ENCODE data around the gene TBL3. TPM values are rescaled to one million over a fixed set of nuclear protein-coding genes. Genes with fewer than 3 reads are reported as not detected.

Gene TBL3
- polyA plus RNA-seq, 1 donor from 2014 or later, result 21.4 TPM

DNA sequence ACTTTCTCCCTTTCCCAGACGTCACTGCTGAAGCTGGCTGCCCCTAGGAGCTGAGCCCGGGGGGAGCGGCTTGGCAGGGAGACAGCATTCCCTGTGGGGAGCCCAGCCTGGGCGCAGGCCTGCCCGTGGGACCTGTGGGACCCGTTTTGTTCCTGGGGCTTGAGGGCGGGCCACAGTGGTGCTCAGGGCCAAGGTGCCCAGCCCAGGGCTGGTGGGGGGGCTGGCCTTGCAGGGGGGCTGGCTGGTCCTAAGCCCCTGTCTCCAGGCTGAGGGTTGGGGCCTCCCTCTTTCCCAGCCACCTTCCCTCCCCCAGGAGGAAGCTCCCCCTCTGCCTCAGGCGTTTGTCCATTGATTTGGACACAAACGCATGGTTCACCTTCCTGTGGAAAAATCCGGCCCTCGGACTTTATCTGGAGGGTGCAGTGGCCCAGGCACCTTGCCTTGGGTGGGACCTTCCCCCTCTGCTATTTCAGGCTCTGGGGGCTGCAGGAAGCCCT, 59.3 kb downstream of the TBL3 start:
- H3K9me3 ChIP-seq (ENCODE audit: low read length), result no peaks in the 10 kb centered on the region
- H3K4me3 ChIP-seq (ENCODE audit: low read length), result no peak overlapping the region
- H3K79me2 ChIP-seq (replicated peaks; ENCODE audit: insufficient read depth, low read length), result no peaks in the 10 kb centered on the region
- no peaks in the 10 kb centered on the region for H4K20me1 ChIP-seq (ENCODE audit: insufficient read depth)
- no peak overlapping the region for H3K4me2 ChIP-seq (ENCODE audit: low read length)
- H3K9ac ChIP-seq (ENCODE audit: low read length), result no peak overlapping the region
- peaks cover 18% of the 10 kb centered on the region for H3K27me3 ChIP-seq (ENCODE audit: insufficient read depth, low read depth, low read length)
- no peak for TF ChIP-seq POLR2AphosphoS5 (IDR thresholded peaks at IDR 0.05)
- no peak for TF ChIP-seq MXI1 (conservative IDR thresholded peaks at IDR 0.05; ENCODE audit: poor library complexity, severe bottlenecking)
- no peak for TF ChIP-seq REST (IDR thresholded peaks at IDR 0.05; ENCODE audit: borderline replicate concordance)
- H3K9me2 ChIP-seq (ENCODE audit: insufficient read depth, low read length), result no peaks in the 10 kb centered on the region
- no peak overlapping the region for H3K27ac ChIP-seq (ENCODE audit: low read length)
- no peaks in the 10 kb centered on the region for H3F3A ChIP-seq (ENCODE audit: insufficient read depth, low read length, poor library complexity, severe bottlenecking)
- no peaks in the 10 kb centered on the region for H3K36me3 ChIP-seq (ENCODE audit: insufficient read depth, low read length)
- no peak overlapping the region for H2AFZ ChIP-seq (ENCODE audit: low read depth, low read length)

Small RNA genes within 50 kb of the gene (small RNA-seq; reads per million reads assigned to genes)
- 0 to 5.1 (median 0) reads per million in 3 experiments for gene AC005363.2
- gene RN7SL219P, result 0 reads per million in 3 experiments
- gene SNORA10, result 0 reads per million in 3 experiments
- 0 reads per million in 3 experiments for gene SNORA64

Other genes with a start within 250 kb of the TBL3 start
- gene NME3, start 200.5 kb upstream of the TBL3 start, polyA plus RNA-seq, result 102 and 145 TPM in 2 replicates
- gene EME2, start 199.2 kb upstream of the TBL3 start, polyA plus RNA-seq, result 21.2 and 25.6 TPM in 2 replicates
- 113 and 152 TPM in 2 replicates for gene MRPS34, start 198.9 kb upstream of the TBL3 start, polyA plus RNA-seq
- 315 and 373 TPM in 2 replicates for gene SPSB3, start 189.5 kb upstream of the TBL3 start, polyA plus RNA-seq
- gene NUBP2, start 189.1 kb upstream of the TBL3 start, polyA plus RNA-seq, result 213 and 246 TPM in 2 replicates
- gene IGFALS, start 178.3 kb upstream of the TBL3 start, polyA plus RNA-seq, result 1.2 and 3.0 TPM in 2 replicates
- gene HAGH, start 145.2 kb upstream of the TBL3 start, polyA plus RNA-seq, result 163 and 196 TPM in 2 replicates
- gene FAHD1, start 144.8 kb upstream of the TBL3 start, polyA plus RNA-seq, result 73.5 and 80.0 TPM in 2 replicates
- not detected in 2 replicates for gene MEIOB, start 99.9 kb upstream of the TBL3 start, polyA plus RNA-seq
- not detected in 2 replicates for gene HS3ST6, start 53.6 kb upstream of the TBL3 start, polyA plus RNA-seq
- gene MSRB1, start 28.9 kb upstream of the TBL3 start, polyA plus RNA-seq, result 4.4 and 6.0 TPM in 2 replicates
- gene RPL3L, start 17.4 kb upstream of the TBL3 start, polyA plus RNA-seq, result not detected in 2 replicates
- 215 and 217 TPM in 2 replicates for gene NDUFB10, start 12.5 kb upstream of the TBL3 start, polyA plus RNA-seq
- gene RPS2, start 7.2 kb upstream of the TBL3 start, polyA plus RNA-seq, result 1,295 and 1,393 TPM in 2 replicates
- not detected in 2 replicates for gene RNF151, start 5.2 kb upstream of the TBL3 start, polyA plus RNA-seq
- 8.5 and 11.7 TPM in 2 replicates for gene NOXO1, start 9.4 kb downstream of the TBL3 start, polyA plus RNA-seq
- 37.8 and 42.3 TPM in 2 replicates for gene GFER, start 12.1 kb downstream of the TBL3 start, polyA plus RNA-seq
- gene SYNGR3, start 17.9 kb downstream of the TBL3 start, polyA plus RNA-seq, result 61.0 and 71.9 TPM in 2 replicates
- 18.2 and 22.1 TPM in 2 replicates for gene ZNF598, start 37.8 kb downstream of the TBL3 start, polyA plus RNA-seq
- gene NPW, start 47.7 kb downstream of the TBL3 start, polyA plus RNA-seq, result not detected in 2 replicates
- gene NHERF2, start 54.8 kb downstream of the TBL3 start, polyA plus RNA-seq, result 3.4 and 4.1 TPM in 2 replicates
- gene NTHL1, start 75.8 kb downstream of the TBL3 start, polyA plus RNA-seq, result 43.1 and 56.9 TPM in 2 replicates
- gene TSC2, start 75.9 kb downstream of the TBL3 start, polyA plus RNA-seq, result 69.2 and 92.8 TPM in 2 replicates
- 176 and 232 TPM in 2 replicates for gene PKD1, start 163.8 kb downstream of the TBL3 start, polyA plus RNA-seq
- 2.7 and 4.9 TPM in 2 replicates for gene RAB26, start 176.6 kb downstream of the TBL3 start, polyA plus RNA-seq
- 30.9 and 42.5 TPM in 2 replicates for gene TRAF7, start 183.7 kb downstream of the TBL3 start, polyA plus RNA-seq
- gene CASKIN1, start 224.6 kb downstream of the TBL3 start, polyA plus RNA-seq, result 10.3 and 12.3 TPM in 2 replicates
- 13.5 and 34.2 TPM in 2 replicates for gene MLST8, start 233.4 kb downstream of the TBL3 start, polyA plus RNA-seq
- 39.2 and 43.6 TPM in 2 replicates for gene BRICD5, start 238.8 kb downstream of the TBL3 start, polyA plus RNA-seq
- 42.2 and 44.1 TPM in 2 replicates for gene PGP, start 242.8 kb downstream of the TBL3 start, polyA plus RNA-seq

Measured in neural cell (in vitro differentiated cells).